Mammary epithelial cell (primary cell): ENCODE results near the gene GPR135.

Source experiments
- EZH2 ChIP-seq: IDR thresholded peaks from 2 replicates; pipeline ENCODE4 v1.6.1; 2012; ENCODE audit warnings: low read length, inconsistent platforms, borderline replicate concordance
- TF ChIP-seq, protein P1 (sequence below), 2 donors: IDR thresholded peaks in 1 of 2; conservative IDR thresholded peaks in 1 of 2; 2 replicates each; pipeline ENCODE4 v1.5.1; 2011 to 2012; ENCODE audit warnings: inconsistent platforms in 2 of 2, low read length in 2 of 2, mild to moderate bottlenecking in 2 of 2, control low read depth in 1 of 2, low read depth in 1 of 2; ENCODE audit not compliant: insufficient read depth in 1 of 2; ENCODE audit errors: extremely low read depth in 1 of 2

GRCh38 chr14:59465316-59466135 lies at the start of gene GPR135:
- TF ChIP-seq, protein P1, sequence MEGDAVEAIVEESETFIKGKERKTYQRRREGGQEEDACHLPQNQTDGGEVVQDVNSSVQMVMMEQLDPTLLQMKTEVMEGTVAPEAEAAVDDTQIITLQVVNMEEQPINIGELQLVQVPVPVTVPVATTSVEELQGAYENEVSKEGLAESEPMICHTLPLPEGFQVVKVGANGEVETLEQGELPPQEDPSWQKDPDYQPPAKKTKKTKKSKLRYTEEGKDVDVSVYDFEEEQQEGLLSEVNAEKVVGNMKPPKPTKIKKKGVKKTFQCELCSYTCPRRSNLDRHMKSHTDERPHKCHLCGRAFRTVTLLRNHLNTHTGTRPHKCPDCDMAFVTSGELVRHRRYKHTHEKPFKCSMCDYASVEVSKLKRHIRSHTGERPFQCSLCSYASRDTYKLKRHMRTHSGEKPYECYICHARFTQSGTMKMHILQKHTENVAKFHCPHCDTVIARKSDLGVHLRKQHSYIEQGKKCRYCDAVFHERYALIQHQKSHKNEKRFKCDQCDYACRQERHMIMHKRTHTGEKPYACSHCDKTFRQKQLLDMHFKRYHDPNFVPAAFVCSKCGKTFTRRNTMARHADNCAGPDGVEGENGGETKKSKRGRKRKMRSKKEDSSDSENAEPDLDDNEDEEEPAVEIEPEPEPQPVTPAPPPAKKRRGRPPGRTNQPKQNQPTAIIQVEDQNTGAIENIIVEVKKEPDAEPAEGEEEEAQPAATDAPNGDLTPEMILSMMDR (conservative IDR thresholded peaks at IDR 0.05 in 1 of 2, IDR thresholded peaks at IDR 0.05 in 1 of 2; ENCODE audit: extremely low read depth in 1 of 2, insufficient read depth in 1 of 2, low read depth in 1 of 2, low read length in 2 of 2): no peak
- no peak for TF ChIP-seq EZH2
